ENCODE results near the gene PLCL1.

DNA sequence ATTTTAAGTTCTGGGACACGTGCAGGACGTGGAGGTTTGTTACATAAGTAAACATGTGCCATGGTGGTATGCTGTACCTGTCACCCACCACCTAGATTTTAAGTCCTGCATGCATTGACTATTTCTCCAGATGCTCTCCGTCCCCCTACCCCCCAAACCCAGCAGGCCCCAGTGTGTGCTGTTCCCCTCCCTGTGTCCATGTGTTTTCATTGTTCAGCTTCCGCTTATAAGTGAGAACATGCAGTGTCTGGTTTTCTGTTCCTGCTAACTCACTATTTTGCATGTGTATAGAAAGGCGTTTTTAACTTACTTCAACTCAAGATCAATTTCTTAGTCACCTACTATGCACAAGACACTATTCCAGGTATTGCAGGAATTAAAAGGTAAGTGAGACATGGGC is 128.0 kb downstream of the PLCL1 start:
- TF ChIP-seq, protein P1, sequence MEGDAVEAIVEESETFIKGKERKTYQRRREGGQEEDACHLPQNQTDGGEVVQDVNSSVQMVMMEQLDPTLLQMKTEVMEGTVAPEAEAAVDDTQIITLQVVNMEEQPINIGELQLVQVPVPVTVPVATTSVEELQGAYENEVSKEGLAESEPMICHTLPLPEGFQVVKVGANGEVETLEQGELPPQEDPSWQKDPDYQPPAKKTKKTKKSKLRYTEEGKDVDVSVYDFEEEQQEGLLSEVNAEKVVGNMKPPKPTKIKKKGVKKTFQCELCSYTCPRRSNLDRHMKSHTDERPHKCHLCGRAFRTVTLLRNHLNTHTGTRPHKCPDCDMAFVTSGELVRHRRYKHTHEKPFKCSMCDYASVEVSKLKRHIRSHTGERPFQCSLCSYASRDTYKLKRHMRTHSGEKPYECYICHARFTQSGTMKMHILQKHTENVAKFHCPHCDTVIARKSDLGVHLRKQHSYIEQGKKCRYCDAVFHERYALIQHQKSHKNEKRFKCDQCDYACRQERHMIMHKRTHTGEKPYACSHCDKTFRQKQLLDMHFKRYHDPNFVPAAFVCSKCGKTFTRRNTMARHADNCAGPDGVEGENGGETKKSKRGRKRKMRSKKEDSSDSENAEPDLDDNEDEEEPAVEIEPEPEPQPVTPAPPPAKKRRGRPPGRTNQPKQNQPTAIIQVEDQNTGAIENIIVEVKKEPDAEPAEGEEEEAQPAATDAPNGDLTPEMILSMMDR (IDR thresholded peaks at IDR 0.05) = no peak
- TF ChIP-seq EP300 (IDR thresholded peaks at IDR 0.05) = no peak
